ENCODE results near the gene STX8. TPM values are rescaled to one million over a fixed set of nuclear protein-coding genes. Genes with fewer than 3 reads are reported as not detected.

Gene STX8
- polyA plus RNA-seq, 1 experiment: 103 TPM

GRCh38 chr17:9439851-9440250, 135.8 kb downstream of the STX8 start:
- no peak overlapping the region for H3K27ac ChIP-seq (ENCODE audit: low read depth, low read length)
- H3K4me3 ChIP-seq (ENCODE audit: low read depth, low read length): no peak overlapping the region
- no peak for TF ChIP-seq CTCF (IDR thresholded peaks at IDR 0.05; ENCODE audit: low read depth, low read length)
- DNase-seq (ENCODE audit: low read depth, low spot score): no peak
- no peaks in the 10 kb centered on the region for H3K27me3 ChIP-seq (ENCODE audit: control insufficient read depth, insufficient read depth, low read length)
- no peaks in the 10 kb centered on the region for H3K9me3 ChIP-seq (ENCODE audit: control insufficient read depth, insufficient read depth, low read length)
- POLR2A ChIA-PET: no interaction called here
- CTCF ChIA-PET: no interaction called here

- POLR2A ChIA-PET: no interaction called here
- H3K9me3 ChIP-seq (ENCODE audit: control insufficient read depth, insufficient read depth, low read length): no peaks in the 10 kb centered on the region
- TF ChIP-seq CTCF (IDR thresholded peaks at IDR 0.05; ENCODE audit: low read depth, low read length): no peak
- H3K4me3 ChIP-seq (ENCODE audit: low read depth, low read length): no peak overlapping the region
- no peak for DNase-seq (ENCODE audit: low read depth, low spot score)
- no peak overlapping the region for H3K27ac ChIP-seq (ENCODE audit: low read depth, low read length)
- H3K27me3 ChIP-seq (ENCODE audit: control insufficient read depth, insufficient read depth, low read length): no peaks in the 10 kb centered on the region
- CTCF ChIA-PET: interaction anchor here (1.2 kb wide), 1 partner anchor 9 kb away, joined by 3 read pairs; no protein-coding TSS in a partner anchor
These were observed 139.0 kb downstream of the STX8 start for GRCh38 chr17:9436630-9437029.

GRCh38 chr17:9435165-9435564, 140.5 kb downstream of the STX8 start:
- ChIA-PET CTCF (no interaction called here), POLR2A (no interaction called here)
- Histone ChIP-seq H3K4me3 (ENCODE audit: low read depth, low read length) (no peak overlapping the region), H3K9me3 (ENCODE audit: control insufficient read depth, insufficient read depth, low read length) (no peaks in the 10 kb centered on the region), H3K27ac (ENCODE audit: low read depth, low read length) (no peak overlapping the region), H3K27me3 (ENCODE audit: control insufficient read depth, insufficient read depth, low read length) (no peaks in the 10 kb centered on the region)
- no peak for TF ChIP-seq CTCF (IDR thresholded peaks at IDR 0.05; ENCODE audit: low read depth, low read length)
- DNase-seq (ENCODE audit: low read depth, low spot score): no peak

GRCh38 chr17:9434642-9435057, 141.0 kb downstream of the STX8 start:
- no peak for TF ChIP-seq CTCF (IDR thresholded peaks at IDR 0.05; ENCODE audit: low read depth, low read length)
- ChIA-PET CTCF (no interaction called here), POLR2A (no interaction called here)
- H3K4me3 ChIP-seq (ENCODE audit: low read depth, low read length): no peak overlapping the region
- no peaks in the 10 kb centered on the region for H3K27me3 ChIP-seq (ENCODE audit: control insufficient read depth, insufficient read depth, low read length)
- no peak for DNase-seq (ENCODE audit: low read depth, low spot score)
- no peaks in the 10 kb centered on the region for H3K9me3 ChIP-seq (ENCODE audit: control insufficient read depth, insufficient read depth, low read length)
- no peak overlapping the region for H3K27ac ChIP-seq (ENCODE audit: low read depth, low read length)

GRCh38 chr17:9432934-9433421, 142.6 kb downstream of the STX8 start:
- Histone ChIP-seq H3K27ac (ENCODE audit: low read depth, low read length) (no peak overlapping the region), H3K4me3 (ENCODE audit: low read depth, low read length) (no peak overlapping the region), H3K9me3 (ENCODE audit: control insufficient read depth, insufficient read depth, low read length) (no peaks in the 10 kb centered on the region), H3K27me3 (ENCODE audit: control insufficient read depth, insufficient read depth, low read length) (no peaks in the 10 kb centered on the region)
- POLR2A ChIA-PET: no interaction called here
- CTCF ChIA-PET: interaction anchor here (0.6 kb wide), 1 partner anchor 164 kb away, joined by 3 read pairs; no protein-coding TSS in a partner anchor
- no peak for TF ChIP-seq CTCF (IDR thresholded peaks at IDR 0.05; ENCODE audit: low read depth, low read length)
- DNase-seq (ENCODE audit: low read depth, low spot score): no peak
